GM23338 (cell line): ENCODE results near the gene UNC45A.

ENCODE experiments used
- CREB1 ChIP-seq: fragments of 250-450 bp; sonication (Bioruptor Pico); IDR thresholded peaks from 2 replicates; pipeline ENCODE4 v1.5.0; 2020; ENCODE audit warnings: low read depth, mild to moderate bottlenecking, moderate library complexity
- CTCF ChIP-seq, 2 experiments: fragments of 200-600 bp in 1 of 2; sonication (generic) in 1 of 2; conservative IDR thresholded peaks; 2 replicates each; pipeline versions ENCODE4 v1.5.1 to v1.6.1; 2016 to 2017; ENCODE audit warnings: antibody characterized with exemption in 2 of 2, low read depth in 2 of 2, mild to moderate bottlenecking in 2 of 2, moderate library complexity in 1 of 2
- EZH2 ChIP-seq: fragments of 200-600 bp; sonication (generic); IDR thresholded peaks from one replicate; pipeline ENCODE4 v1.8.0; 2017; ENCODE audit warnings: antibody characterized with exemption, mild to moderate bottlenecking, low read depth; ENCODE audit not compliant: unreplicated experiment
- EZH2phosphoT487 ChIP-seq: fragments of 200-600 bp; sonication (generic); IDR thresholded peaks from one replicate; pipeline ENCODE4 v1.8.1; 2018; ENCODE audit warnings: antibody characterized with exemption; ENCODE audit not compliant: unreplicated experiment
- POLR2AphosphoS5 ChIP-seq: IDR thresholded peaks from 2 replicates; pipeline ENCODE4 v1.6.1; 2016; ENCODE audit warnings: antibody characterized with exemption, low read depth
- REST ChIP-seq: IDR thresholded peaks from one replicate; pipeline ENCODE4 v1.6.1; 2018; ENCODE audit warnings: antibody characterized with exemption; ENCODE audit not compliant: unreplicated experiment
- ZNF331 ChIP-seq: fragments of 250-450 bp; sonication (Bioruptor Pico); IDR thresholded peaks from 2 replicates; pipeline ENCODE4 v1.5.0; 2020; ENCODE audit warnings: low read depth, mild to moderate bottlenecking, moderate library complexity

GRCh38 chr15:90939756-90940155 is 4.7 kb downstream of the UNC45A start:
- TF ChIP-seq CTCF (conservative IDR thresholded peaks at IDR 0.05; ENCODE audit: low read depth in 2 of 2) (no peak), POLR2AphosphoS5 (no peak), EZH2phosphoT487 (no peak), REST (no peak), EZH2 (no peak), CREB1 (CRISPR knock-in tag) (no peak), ZNF331 (no peak)
